GM19397 (cell line): ENCODE data around the gene A4GALT.
"Not testable (repeated sequence)": the region's sequence is repeated elsewhere in the genome, so short reads cannot be mapped to it uniquely, and the experiment has no call there.

Source experiments
- ATAC-seq: cut with Tn5 transposase; IDR thresholded peaks from one replicate; pipeline ENCODE4 v1.9.1; 2021; ENCODE audit warnings: mild to moderate bottlenecking, moderate library complexity; ENCODE audit not compliant: unreplicated experiment

Gene A4GALT

GRCh38 chr22:42720263-42721044 lies at the start of gene A4GALT:
TSS of gene A4GALT (minus strand) at chr22:42720870. CDS start at chr22:42693951, 26,919 bp downstream.
- no peak for ATAC-seq

- no peak for ATAC-seq
Measured at GRCh38 chr22:42770448-42770726, 49.7 kb upstream of the A4GALT start.

GRCh38 chr22:42769574-42770447 lies 49.1 kb upstream of the A4GALT start:
- peak; percentile 80 for ATAC-seq

- no peak for ATAC-seq
Measured at GRCh38 chr22:42769238-42769573, 48.5 kb upstream of the A4GALT start.

GRCh38 chr22:42768385-42769035 lies 47.8 kb upstream of the A4GALT start:
- no peak for ATAC-seq

GRCh38 chr22:42766860-42767259 lies 46.2 kb upstream of the A4GALT start:
- ATAC-seq, result no peak

- no peak for ATAC-seq
Measured at GRCh38 chr22:42764895-42765363, 44.3 kb upstream of the A4GALT start.

- ATAC-seq, result no peak
Measured at GRCh38 chr22:42763965-42764480, 43.4 kb upstream of the A4GALT start.

GRCh38 chr22:42760806-42761565 lies 40.3 kb upstream of the A4GALT start:
- no peak for ATAC-seq

- no peak for ATAC-seq
Measured at GRCh38 chr22:42758931-42759629, 38.4 kb upstream of the A4GALT start.

- not testable (repeated sequence) for ATAC-seq
Measured at GRCh38 chr22:42755553-42755952, 34.9 kb upstream of the A4GALT start.

GRCh38 chr22:42755121-42755520 lies 34.5 kb upstream of the A4GALT start:
- not testable (repeated sequence) for ATAC-seq

- ATAC-seq, result no peak
Measured at GRCh38 chr22:42754658-42755057, 34.0 kb upstream of the A4GALT start.

GRCh38 chr22:42752912-42753311 lies 32.2 kb upstream of the A4GALT start:
- ATAC-seq, result no peak

- no peak for ATAC-seq
Measured at GRCh38 chr22:42752230-42752746, 31.6 kb upstream of the A4GALT start.

- ATAC-seq, result not testable (repeated sequence)
Measured at GRCh38 chr22:42750421-42750820, 29.8 kb upstream of the A4GALT start.

GRCh38 chr22:42747701-42748513 lies 27.2 kb upstream of the A4GALT start:
- ATAC-seq, result no peak

GRCh38 chr22:42745118-42745517 lies 24.4 kb upstream of the A4GALT start:
- no peak for ATAC-seq

- no peak for ATAC-seq
Measured at GRCh38 chr22:42743501-42743991, 22.9 kb upstream of the A4GALT start.
